Upper lobe of left lung (tissue), 6 donors: ENCODE measurements around the gene OSER1. TPM values are rescaled to one million over a fixed set of nuclear protein-coding genes. Genes with fewer than 3 reads are reported as not detected.

Experiments used
- ATAC-seq, 2 donors: fragments of 200-7000 bp; cut with Tn5 transposase; one replicate each; pipeline ENCODE4 v1.9.1; 2022; ENCODE audit warnings: mild to moderate bottlenecking in 2 of 2, moderate library complexity in 2 of 2; ENCODE audit not compliant: low FRiP score in 2 of 2
- DNase-seq, 2 donors: peaks; one replicate each; pipeline ENCODE4 v3.0.0-alpha.2; 2019 to 2020
- H3K27ac ChIP-seq, 4 donors: fragments of 200-600 bp; sonication (generic); one replicate each; pipeline ENCODE4 v1.5.1; 2016 to 2019
- H3K27me3 ChIP-seq, 4 donors: fragments of 200-600 bp; sonication (generic); one replicate each; pipeline ENCODE4 v1.5.1; 2017 to 2019
- H3K36me3 ChIP-seq, 4 donors: fragments of 200-600 bp; sonication (generic); one replicate each; pipeline ENCODE4 v1.5.1; 2016 to 2019
- H3K4me1 ChIP-seq, 4 donors: fragments of 200-600 bp; sonication (generic); one replicate each; pipeline ENCODE4 v1.5.1; 2018 to 2019
- H3K4me3 ChIP-seq, 4 donors: fragments of 200-600 bp; sonication (generic); one replicate each; pipeline ENCODE4 v1.5.1; 2017 to 2019; ENCODE audit warnings: mild to moderate bottlenecking in 2 of 4, moderate library complexity in 1 of 4
- H3K9me3 ChIP-seq, 4 donors: fragments of 200-600 bp; sonication (generic); one replicate each; pipeline ENCODE4 v1.5.1; 2018 to 2019
- CTCF ChIP-seq, 6 experiments: fragments of 450-650 bp in 4 of 6; fragments of 200-600 bp in 2 of 6; sonication (generic) in 2 of 6; IDR thresholded peaks; one replicate each; pipeline ENCODE4 v1.5.1; 2016 to 2019; ENCODE audit warnings: antibody characterized with exemption in 6 of 6
- EP300 ChIP-seq, 4 donors: sonication (generic); formaldehyde crosslinking; IDR thresholded peaks; one replicate each; pipeline ENCODE4 v1.5.1; 2017; ENCODE audit warnings: antibody characterized with exemption in 4 of 4, control low read depth in 2 of 4
- POLR2A ChIP-seq, 4 donors: fragments of 450-650 bp; IDR thresholded peaks; one replicate each; pipeline ENCODE4 v1.5.1; 2016 to 2017; ENCODE audit warnings: antibody characterized with exemption in 4 of 4, mild to moderate bottlenecking in 2 of 4
- POLR2AphosphoS5 ChIP-seq, 2 donors: sonication (generic); formaldehyde crosslinking; IDR thresholded peaks; one replicate each; pipeline ENCODE4 v1.5.1; 2017; ENCODE audit warnings: antibody characterized with exemption in 2 of 2
- WGBS, 2 donors: methylation state at CpG; one replicate each; pipeline ENCODE4 v1.1.5; 2017 to 2018; 5-methylcytosine and 5-hydroxymethylcytosine counted together
- total RNA-seq, 6 donors: library from RNA; depleted of rRNA in 4 of 6; stranded (reverse); fragments of >200 nt in 4 of 6; gene quantifications; one replicate each; pipeline versions ENCODE4 v1.1.0 to v1.2.1, GENCODE V29; 2016 to 2021
- donor health status: DM: no; HTN: no; CAD: no; lungs with moderate emphysema.
- donor health status: DM: no; HTN: yes; CAD: no; lungs with severe emphysema.

OSER1 gene
- total RNA-seq, 6 donors from 2014 or later = 18.8 to 38.3 (median 30.8) TPM

GRCh38 chr20:44228465-44229258 lies 18.1 kb upstream of the OSER1 start:
- H3K9me3 ChIP-seq = no peaks in the 10 kb centered on the region
- DNase-seq (peak in 1 of 2 donors; percentile 22), ATAC-seq (peak in 1 of 2 donors; percentile 37)
- no peak overlapping the region for H3K27ac ChIP-seq
- TF ChIP-seq POLR2AphosphoS5 (IDR thresholded peaks at IDR 0.05) = no peak
- TF ChIP-seq CTCF (IDR thresholded peaks at IDR 0.05) = no peak
- TF ChIP-seq POLR2A (IDR thresholded peaks at IDR 0.05) = no peak
- no peak for TF ChIP-seq EP300 (IDR thresholded peaks at IDR 0.05)
- H3K4me1 ChIP-seq = no peaks in the 10 kb centered on the region
- no peaks in the 10 kb centered on the region for H3K36me3 ChIP-seq
- WGBS, 2 donors = 69 to 81% methylated on average over 8 to 17 of the region's 17 CpGs
- H3K27me3 ChIP-seq = no peaks in the 10 kb centered on the region
- no peak overlapping the region for H3K4me3 ChIP-seq

GRCh38 chr20:44224637-44225036 lies 14.1 kb upstream of the OSER1 start:
- Histone ChIP-seq H3K27me3 (no peaks in the 10 kb centered on the region), H3K27ac (no peak overlapping the region), H3K4me1 (no peaks in the 10 kb centered on the region), H3K36me3 (no peaks in the 10 kb centered on the region), H3K4me3 (no peak overlapping the region), H3K9me3 (no peaks in the 10 kb centered on the region)
- WGBS, 2 donors = 83 to 95% methylated on average over 5 of the region's 5 CpGs
- TF ChIP-seq POLR2AphosphoS5 (IDR thresholded peaks at IDR 0.05) (no peak), EP300 (IDR thresholded peaks at IDR 0.05) (no peak), POLR2A (IDR thresholded peaks at IDR 0.05) (no peak), CTCF (IDR thresholded peaks at IDR 0.05) (no peak)
- DNase-seq (no peak), ATAC-seq (no peak)

GRCh38 chr20:44223721-44224120 lies 13.2 kb upstream of the OSER1 start:
- no peak for ATAC-seq
- 80 to 83% methylated on average over 5 of the region's 5 CpGs for WGBS, 2 donors

GRCh38 chr20:44222633-44223368 lies 12.2 kb upstream of the OSER1 start:
- 75 to 77% methylated on average over 7 of the region's 7 CpGs for WGBS, 2 donors
- no peaks in the 10 kb centered on the region for H3K27me3 ChIP-seq
- no peaks in the 10 kb centered on the region for H3K36me3 ChIP-seq

More at GRCh38 chr20:44223721-44224120, 13.2 kb upstream of the OSER1 start:
- no peaks in the 10 kb centered on the region for H3K36me3 ChIP-seq
- no peaks in the 10 kb centered on the region for H3K9me3 ChIP-seq
- H3K27me3 ChIP-seq = no peaks in the 10 kb centered on the region
- H3K27ac ChIP-seq = no peak overlapping the region
- peaks cover 0 to 5% (median 3%) of the 10 kb centered on the region in 4 donors for H3K4me1 ChIP-seq
- TF ChIP-seq POLR2A (IDR thresholded peaks at IDR 0.05) = no peak
- no peak for TF ChIP-seq POLR2AphosphoS5 (IDR thresholded peaks at IDR 0.05)
- H3K4me3 ChIP-seq = no peak overlapping the region
- no peak for DNase-seq

More at GRCh38 chr20:44222633-44223368, 12.2 kb upstream of the OSER1 start:
- no peak overlapping the region for H3K4me3 ChIP-seq
- no peaks in the 10 kb centered on the region for H3K9me3 ChIP-seq
- no peak overlapping the region for H3K27ac ChIP-seq
- ATAC-seq = peak in 1 of 2 donors; percentile 39
- peaks cover 7 to 14% (median 10%) of the 10 kb centered on the region in 4 donors for H3K4me1 ChIP-seq
- no peak for DNase-seq
- TF ChIP-seq CTCF (IDR thresholded peaks at IDR 0.05) (no peak), EP300 (IDR thresholded peaks at IDR 0.05) (no peak), POLR2AphosphoS5 (IDR thresholded peaks at IDR 0.05) (no peak), POLR2A (IDR thresholded peaks at IDR 0.05) (no peak)
